IPS DF 19.7 (cell line): ENCODE data around the gene UMODL1.

Experiments
- DNase-seq: peaks from one replicate; pipeline ENCODE4 v3.0.0-alpha.2; 2013; ENCODE audit warnings: low read depth, low spot score

The UMODL1 gene

GRCh38 chr21:42097860-42098454 lies 26.8 kb downstream of the UMODL1 start:
- no peak for DNase-seq

DNA sequence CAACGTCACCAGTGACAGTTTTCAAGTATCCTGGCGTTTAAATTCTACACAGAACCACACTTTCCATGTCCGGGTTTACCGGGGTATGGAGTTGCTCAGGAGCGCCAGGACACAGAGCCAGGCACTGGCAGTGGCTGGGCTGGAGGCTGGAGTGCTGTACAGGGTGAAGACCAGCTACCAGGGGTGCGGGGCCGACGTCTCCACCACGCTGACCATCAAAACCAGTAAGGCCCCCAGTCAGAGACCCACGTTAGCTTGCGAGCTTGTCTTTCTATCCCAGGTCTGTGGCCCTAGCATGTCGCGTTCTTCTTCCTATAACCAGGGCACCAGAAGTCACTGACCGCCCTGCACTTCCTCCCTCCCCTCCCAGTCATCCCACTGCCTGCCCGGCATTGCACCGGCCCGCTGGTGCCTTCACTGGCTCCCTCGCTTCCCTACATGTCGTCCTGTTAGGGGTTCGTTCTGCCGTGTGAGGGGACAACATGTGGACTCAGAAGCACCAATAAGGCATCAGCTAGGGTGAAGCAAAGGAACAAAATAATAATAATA lies 27.9 kb downstream of the UMODL1 start:
- no peak for DNase-seq

GRCh38 chr21:42101246-42101645 lies 30.1 kb downstream of the UMODL1 start:
- no peak for DNase-seq

DNA sequence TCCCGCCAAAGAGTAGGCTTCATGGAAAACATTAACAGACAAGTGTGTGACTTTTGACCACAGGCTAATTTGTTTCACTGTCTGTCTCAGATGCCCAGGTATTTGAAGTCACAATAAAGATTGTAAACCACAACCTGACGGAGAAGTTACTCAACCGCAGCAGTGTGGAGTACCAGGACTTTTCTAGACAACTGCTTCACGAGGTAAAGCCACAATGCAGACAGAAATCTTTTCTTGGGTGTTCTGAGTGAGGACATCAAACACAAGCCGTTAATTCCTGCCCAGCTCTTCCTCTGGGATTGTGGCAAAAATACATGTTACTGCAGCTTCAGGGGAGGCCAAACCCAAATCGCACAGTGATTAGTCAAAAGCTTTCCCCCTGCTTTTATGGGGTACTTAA lies 31.0 kb downstream of the UMODL1 start:
- DNase-seq, result no peak

- no peak for DNase-seq
These were observed 31.4 kb downstream of the UMODL1 start for GRCh38 chr21:42102526-42102925.

DNA sequence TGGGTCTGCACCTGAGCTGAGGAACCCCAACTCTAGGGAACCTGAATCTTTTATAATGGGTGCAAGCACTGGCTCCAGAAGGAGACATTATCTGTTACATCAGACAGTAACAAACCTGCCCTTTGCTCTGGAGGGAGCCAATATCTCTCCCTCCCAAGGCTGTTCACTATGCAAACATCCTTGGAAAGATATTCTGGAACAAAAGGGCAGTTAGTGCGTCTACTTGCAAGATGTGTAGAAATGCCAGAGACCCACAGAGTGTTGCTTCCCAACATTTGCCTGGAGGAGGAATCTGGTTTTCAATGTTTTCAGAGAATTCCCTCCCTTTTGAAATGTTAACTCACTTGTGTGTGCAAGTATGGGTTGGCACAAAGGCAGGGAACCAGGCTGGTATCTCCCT lies 31.9 kb downstream of the UMODL1 start:
- DNase-seq, result no peak

GRCh38 chr21:42103843-42104242 lies 32.7 kb downstream of the UMODL1 start:
- no peak for DNase-seq

GRCh38 chr21:42105476-42106315 lies 34.6 kb downstream of the UMODL1 start:
- no peak for DNase-seq

DNA sequence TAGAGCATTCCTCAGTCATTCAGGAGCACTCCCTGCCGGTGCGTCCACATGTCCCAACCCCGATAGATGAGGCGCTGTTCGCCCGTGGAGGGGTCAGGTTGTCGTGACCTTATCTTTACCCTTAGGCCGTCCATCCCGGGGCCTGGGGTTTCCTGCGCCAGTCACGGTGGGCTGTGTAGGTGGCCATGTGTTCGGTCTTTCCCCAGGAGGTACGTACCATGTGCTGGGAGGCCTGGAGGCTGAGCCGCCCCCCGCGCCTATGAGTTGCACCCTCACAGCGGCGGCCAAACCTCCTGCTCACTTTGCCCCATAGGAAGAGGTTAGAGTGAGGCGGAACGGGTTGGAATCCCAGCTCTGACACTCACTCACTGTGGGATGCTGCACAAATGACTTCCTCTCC lies 35.3 kb downstream of the UMODL1 start:
- DNase-seq, result no peak

GRCh38 chr21:42107177-42107880 lies 36.2 kb downstream of the UMODL1 start:
- DNase-seq, result no peak

- no peak for DNase-seq
These were observed 36.9 kb downstream of the UMODL1 start for GRCh38 chr21:42107881-42108553.

GRCh38 chr21:42108554-42109340 lies 37.6 kb downstream of the UMODL1 start:
- no peak for DNase-seq

- no peak for DNase-seq
These were observed 38.4 kb downstream of the UMODL1 start for GRCh38 chr21:42109473-42109872.

DNA sequence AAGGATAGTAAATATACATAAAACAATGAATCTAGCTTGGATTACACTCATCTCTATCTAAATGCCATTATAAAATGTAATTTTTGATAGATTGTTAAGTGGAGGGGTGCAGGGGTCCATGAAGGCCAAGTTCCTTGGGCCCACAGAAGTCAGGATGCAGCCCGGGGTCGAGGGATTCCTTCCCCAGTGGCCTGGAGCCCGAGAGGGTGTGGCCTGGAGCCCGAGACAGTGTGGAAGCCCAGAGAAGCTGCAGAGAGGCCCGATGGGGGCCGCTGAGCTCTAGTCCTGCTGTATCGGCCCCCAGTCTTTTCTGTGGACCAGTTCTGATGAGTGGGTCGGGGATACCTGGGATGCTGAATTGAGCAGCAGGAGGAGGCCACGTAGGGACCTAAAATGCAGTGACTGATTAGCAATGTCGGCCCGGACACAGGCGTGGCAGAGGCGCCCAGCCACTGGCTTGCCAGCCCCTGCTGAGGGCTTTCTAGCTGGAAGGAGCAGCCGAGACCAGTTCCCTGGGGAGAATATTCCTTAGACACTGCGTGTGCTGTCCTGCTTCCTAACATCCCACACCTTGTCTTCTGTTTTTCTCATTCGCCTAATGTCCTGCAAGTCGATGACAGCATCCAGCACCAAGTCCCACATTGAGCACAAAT lies 38.9 kb downstream of the UMODL1 start:
- DNase-seq, result no peak

DNA sequence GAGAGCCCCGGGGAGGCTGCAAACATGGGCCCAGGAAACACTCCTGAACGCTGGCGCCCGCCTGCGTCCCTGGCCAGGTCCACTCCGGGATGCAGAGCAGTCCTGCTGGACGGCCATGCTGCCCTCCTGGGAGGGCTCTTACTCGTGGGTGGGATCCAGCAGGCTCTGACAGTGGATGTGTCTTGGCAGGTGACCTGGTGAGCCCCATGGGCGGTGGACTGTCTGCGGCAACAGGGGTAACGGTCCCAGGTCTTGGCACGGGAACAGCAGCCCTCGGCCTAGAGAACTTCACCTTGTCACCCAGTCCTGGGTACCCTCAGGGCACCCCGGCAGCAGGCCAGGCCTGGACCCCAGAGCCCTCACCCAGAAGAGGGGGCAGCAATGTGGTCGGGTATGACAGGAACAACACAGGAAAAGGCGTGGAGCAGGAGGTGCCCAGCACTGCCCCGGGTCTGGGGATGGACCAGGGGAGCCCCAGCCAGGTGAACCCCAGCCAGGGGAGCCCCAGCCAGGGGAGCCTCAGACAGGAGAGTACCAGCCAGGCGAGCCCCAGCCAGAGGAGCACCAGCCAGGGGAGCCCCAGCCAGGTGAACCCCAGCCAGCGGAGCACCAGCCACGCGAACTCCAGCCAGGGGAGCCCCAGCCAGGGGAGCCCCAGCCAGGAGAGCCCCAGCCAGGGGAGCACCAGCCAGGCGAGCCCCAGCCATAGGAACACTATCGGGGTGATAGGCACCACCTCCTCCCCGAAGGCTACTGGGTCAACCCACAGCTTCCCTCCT lies 39.8 kb downstream of the UMODL1 start:
- no peak for DNase-seq

- no peak for DNase-seq
These were observed 40.3 kb downstream of the UMODL1 start for GRCh38 chr21:42111470-42111743.

DNA sequence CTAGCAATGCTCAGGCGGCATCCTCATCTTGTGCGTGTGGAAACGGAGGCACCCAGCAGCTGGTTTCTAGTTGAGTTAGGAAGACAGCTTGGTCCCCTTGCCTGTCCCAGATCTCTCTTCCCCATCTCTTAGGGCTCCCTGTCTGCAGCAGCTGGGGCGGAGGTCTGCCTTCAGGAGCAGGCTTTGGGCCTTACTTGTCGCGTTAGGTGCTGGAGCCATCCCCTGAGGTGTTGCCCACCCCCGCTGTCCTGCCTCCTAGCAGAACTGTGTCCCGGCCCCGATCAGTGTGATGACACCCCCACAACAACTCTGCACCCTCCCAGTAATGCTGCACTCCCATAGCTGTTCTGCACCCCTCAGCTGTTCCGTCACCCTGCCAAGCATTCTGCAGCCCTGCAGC lies 40.7 kb downstream of the UMODL1 start:
- no peak for DNase-seq

- no peak for DNase-seq
These were observed 41.1 kb downstream of the UMODL1 start for GRCh38 chr21:42112238-42112637.

GRCh38 chr21:42112857-42113256 lies 41.7 kb downstream of the UMODL1 start:
- no peak for DNase-seq

GRCh38 chr21:42113926-42114409 lies 42.9 kb downstream of the UMODL1 start:
- no peak for DNase-seq
